OCI-LY7 (cell line): Measurements from ENCODE around the gene DIPK1C. TPM values are rescaled to one million over a fixed set of nuclear protein-coding genes. Genes with fewer than 3 reads are reported as not detected.

Source experiments
- BruUV-seq: library from RNA; stranded (reverse); fragments of 400-500 nt; replicated peaks from 2 replicates; lab custom pipeline; 2021; lab: Mats Ljungman, UMichigan
- CTCF ChIA-PET: fragments of 300-600 bp; sonication (Branson Sonifier 250); formaldehyde crosslinking; loops from one replicate; lab custom pipeline; 2022; ENCODE audit warnings: antibody characterized with exemption; ENCODE audit not compliant: unreplicated experiment; lab: Charles Lee
- POLR2A ChIA-PET: fragments of 300-600 bp; sonication (Branson Sonifier 250); formaldehyde crosslinking; loops from one replicate; lab custom pipeline; 2022; ENCODE audit warnings: antibody characterized with exemption; lab: Charles Lee
- DNase-seq: peaks from one replicate; pipeline ENCODE4 v3.0.0-alpha.2; 2015; ENCODE audit warnings: low spot score
- H2AFZ ChIP-seq: fragments of 200-600 bp; sonication (generic), shearing (Covaris generic); 2 replicates; pipeline ENCODE4 v1.6.1; 2014; ENCODE audit warnings: mild to moderate bottlenecking, antibody characterized with exemption, low read length, moderate library complexity
- H3K27ac ChIP-seq: fragments of 200-600 bp; sonication (generic); 2 replicates; pipeline ENCODE4 v1.5.1; 2014; ENCODE audit warnings: mixed run types, low read depth, mild to moderate bottlenecking, moderate library complexity, low read length, inconsistent platforms; ENCODE audit not compliant: poor library complexity, severe bottlenecking
- H3K36me3 ChIP-seq: fragments of 200-600 bp; sonication (generic); 2 replicates; pipeline ENCODE4 v1.6.1; 2014; ENCODE audit warnings: mild to moderate bottlenecking, antibody characterized with exemption, low read length, moderate library complexity, mixed read lengths; ENCODE audit not compliant: insufficient read depth
- H3K4me1 ChIP-seq: fragments of 200-600 bp; sonication (generic); 2 replicates; pipeline ENCODE4 v1.5.1; 2014; ENCODE audit warnings: mild to moderate bottlenecking, low read length; ENCODE audit not compliant: insufficient read depth, poor library complexity, severe bottlenecking
- H3K4me2 ChIP-seq: fragments of 200-600 bp; sonication (generic); 2 replicates; pipeline ENCODE4 v1.6.1; 2014; ENCODE audit warnings: mild to moderate bottlenecking, low read length
- H3K4me3 ChIP-seq: fragments of 200-600 bp; sonication (generic); 2 replicates; pipeline ENCODE4 v1.5.1; 2014; ENCODE audit warnings: mild to moderate bottlenecking, low read depth, low read length; ENCODE audit not compliant: poor library complexity, severe bottlenecking
- H3K79me2 ChIP-seq: fragments of 200-600 bp; sonication (generic); 2 replicates; pipeline ENCODE4 v1.6.1; 2016; ENCODE audit warnings: low read depth, mild to moderate bottlenecking, low read length, moderate library complexity, mixed read lengths; ENCODE audit not compliant: insufficient read depth
- H3K9me2 ChIP-seq: fragments of 200-600 bp; sonication (generic); 2 replicates; pipeline ENCODE4 v1.6.1; 2016; ENCODE audit warnings: mild to moderate bottlenecking, low read length, mixed read lengths; ENCODE audit not compliant: insufficient read depth
- H3K9me3 ChIP-seq: fragments of 200-600 bp; sonication (generic); 2 replicates; pipeline ENCODE4 v1.6.1; 2014; ENCODE audit warnings: mild to moderate bottlenecking, mixed run types, low read length, mixed read lengths
- H4K20me1 ChIP-seq: fragments of 200-600 bp; sonication (generic); 2 replicates; pipeline ENCODE4 v1.6.1; 2014; ENCODE audit warnings: mild to moderate bottlenecking, antibody characterized with exemption, low read length, moderate library complexity, mixed read lengths; ENCODE audit not compliant: insufficient read depth
- EZH2phosphoT487 ChIP-seq: fragments of 200-600 bp; sonication (generic); IDR thresholded peaks from 2 replicates; pipeline ENCODE4 v1.6.1; 2018; ENCODE audit warnings: low read depth, borderline replicate concordance, mild to moderate bottlenecking, mixed run types, antibody characterized with exemption, low read length, moderate library complexity, mixed read lengths
- intact Hi-C: fragments of 100-400 bp; cut with micrococcal nuclease; formaldehyde crosslinking; loops from one replicate; pipeline ENCODE4 v1.10.0; 2022; ENCODE audit not compliant: unreplicated experiment
- total RNA-seq, 2 experiments: library from RNA; depleted of rRNA in 1 of 2; stranded (reverse); fragments of >200 nt in 1 of 2; shearing (Covaris generic) in 1 of 2; gene quantifications; 2 replicates each; pipeline ENCODE4 v1.2.3, GENCODE V29; 2014 to 2022
- TF ChIP-seq, protein P1 (sequence below): fragments of 200-600 bp; sonication (generic); conservative IDR thresholded peaks from 2 replicates; pipeline ENCODE4 v1.5.1; 2014; ENCODE audit warnings: mild to moderate bottlenecking, antibody characterized with exemption, low read length, moderate library complexity, mixed read lengths

DIPK1C gene
- total RNA-seq, 2 experiments from 2014 or later = not detected

DNA sequence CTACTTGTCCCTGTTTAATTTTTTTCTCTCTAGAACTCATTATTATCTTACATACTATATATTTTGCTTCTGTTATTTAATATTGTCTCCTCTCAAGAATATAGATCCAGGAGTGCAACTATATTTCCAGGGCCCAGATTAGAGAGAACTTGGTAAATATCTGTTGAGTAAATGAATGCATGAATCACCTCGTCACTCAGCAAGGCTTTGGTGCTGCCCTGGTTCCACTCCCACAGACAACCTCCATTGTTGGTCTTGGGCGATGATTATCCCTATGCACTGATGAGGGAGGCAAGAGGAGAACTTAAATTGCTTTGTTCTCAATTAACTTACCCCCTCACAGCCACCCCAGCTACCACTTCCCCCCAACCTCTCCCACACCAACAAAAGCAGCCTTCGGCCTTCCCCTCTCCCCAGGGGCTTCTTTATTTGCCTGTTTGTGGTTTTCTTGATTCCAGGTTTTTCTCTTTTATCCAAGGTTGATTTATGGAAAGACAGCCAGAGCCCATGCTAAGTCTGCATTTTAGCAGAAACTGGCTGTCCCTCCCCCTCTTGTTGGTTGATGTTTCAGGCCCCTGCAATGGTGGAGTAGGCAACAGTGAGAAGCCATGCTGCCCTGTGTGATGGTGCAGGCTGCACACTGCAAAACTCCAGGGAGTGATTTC, 17.0 kb upstream of the DIPK1C start:
- Histone ChIP-seq H2AFZ (no peak overlapping the region), H4K20me1 (no peaks in the 10 kb centered on the region), H3K4me1 (no peaks in the 10 kb centered on the region), H3K4me3 (no peak overlapping the region), H3K9me2 (no peaks in the 10 kb centered on the region), H3K4me2 (no peak overlapping the region), H3K9me3 (no peaks in the 10 kb centered on the region), H3K79me2 (no peaks in the 10 kb centered on the region), H3K36me3 (no peaks in the 10 kb centered on the region), H3K27ac (no peak overlapping the region)
- POLR2A ChIA-PET = no interaction called here
- CTCF ChIA-PET = no interaction called here
- TF ChIP-seq, protein P1, sequence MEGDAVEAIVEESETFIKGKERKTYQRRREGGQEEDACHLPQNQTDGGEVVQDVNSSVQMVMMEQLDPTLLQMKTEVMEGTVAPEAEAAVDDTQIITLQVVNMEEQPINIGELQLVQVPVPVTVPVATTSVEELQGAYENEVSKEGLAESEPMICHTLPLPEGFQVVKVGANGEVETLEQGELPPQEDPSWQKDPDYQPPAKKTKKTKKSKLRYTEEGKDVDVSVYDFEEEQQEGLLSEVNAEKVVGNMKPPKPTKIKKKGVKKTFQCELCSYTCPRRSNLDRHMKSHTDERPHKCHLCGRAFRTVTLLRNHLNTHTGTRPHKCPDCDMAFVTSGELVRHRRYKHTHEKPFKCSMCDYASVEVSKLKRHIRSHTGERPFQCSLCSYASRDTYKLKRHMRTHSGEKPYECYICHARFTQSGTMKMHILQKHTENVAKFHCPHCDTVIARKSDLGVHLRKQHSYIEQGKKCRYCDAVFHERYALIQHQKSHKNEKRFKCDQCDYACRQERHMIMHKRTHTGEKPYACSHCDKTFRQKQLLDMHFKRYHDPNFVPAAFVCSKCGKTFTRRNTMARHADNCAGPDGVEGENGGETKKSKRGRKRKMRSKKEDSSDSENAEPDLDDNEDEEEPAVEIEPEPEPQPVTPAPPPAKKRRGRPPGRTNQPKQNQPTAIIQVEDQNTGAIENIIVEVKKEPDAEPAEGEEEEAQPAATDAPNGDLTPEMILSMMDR = no peak
- no peak for TF ChIP-seq EZH2phosphoT487
- no peak for DNase-seq
- no TSS peak for BruUV-seq
- intact Hi-C loops = no loop called here

DNA sequence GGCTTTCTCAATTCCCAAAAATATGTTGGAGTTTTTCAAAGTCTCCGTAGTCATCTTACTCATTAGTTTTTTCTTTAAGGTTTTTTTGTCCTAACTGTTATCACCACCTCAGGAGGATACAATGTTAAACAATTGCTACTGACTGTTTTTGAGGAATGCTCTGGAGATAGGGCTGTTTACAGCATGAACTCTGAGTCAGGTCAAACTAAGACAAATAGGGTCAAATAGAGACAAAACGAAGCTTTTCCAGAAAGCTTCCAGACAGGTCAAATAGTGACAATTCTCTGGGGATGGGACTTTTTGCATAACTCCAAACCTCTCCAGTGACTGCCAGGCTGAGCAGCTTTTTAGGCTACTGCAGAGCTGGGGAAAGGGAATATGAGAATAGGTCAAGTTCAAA, 15.2 kb upstream of the DIPK1C start:
- no peak overlapping the region for H3K4me3 ChIP-seq
- no peaks in the 10 kb centered on the region for H3K79me2 ChIP-seq
- CTCF ChIA-PET = no interaction called here
- no peaks in the 10 kb centered on the region for H3K36me3 ChIP-seq
- no peaks in the 10 kb centered on the region for H3K4me1 ChIP-seq
- no peak overlapping the region for H3K4me2 ChIP-seq
- TF ChIP-seq, protein P1 = no peak
- TF ChIP-seq EZH2phosphoT487 = no peak
- no peak for DNase-seq
- H3K9me2 ChIP-seq = no peaks in the 10 kb centered on the region
- H3K27ac ChIP-seq = no peak overlapping the region
- intact Hi-C loops = no loop called here
- no peaks in the 10 kb centered on the region for H3K9me3 ChIP-seq
- no TSS peak for BruUV-seq
- no peaks in the 10 kb centered on the region for H4K20me1 ChIP-seq
- no peak overlapping the region for H2AFZ ChIP-seq
- POLR2A ChIA-PET = no interaction called here

DNA sequence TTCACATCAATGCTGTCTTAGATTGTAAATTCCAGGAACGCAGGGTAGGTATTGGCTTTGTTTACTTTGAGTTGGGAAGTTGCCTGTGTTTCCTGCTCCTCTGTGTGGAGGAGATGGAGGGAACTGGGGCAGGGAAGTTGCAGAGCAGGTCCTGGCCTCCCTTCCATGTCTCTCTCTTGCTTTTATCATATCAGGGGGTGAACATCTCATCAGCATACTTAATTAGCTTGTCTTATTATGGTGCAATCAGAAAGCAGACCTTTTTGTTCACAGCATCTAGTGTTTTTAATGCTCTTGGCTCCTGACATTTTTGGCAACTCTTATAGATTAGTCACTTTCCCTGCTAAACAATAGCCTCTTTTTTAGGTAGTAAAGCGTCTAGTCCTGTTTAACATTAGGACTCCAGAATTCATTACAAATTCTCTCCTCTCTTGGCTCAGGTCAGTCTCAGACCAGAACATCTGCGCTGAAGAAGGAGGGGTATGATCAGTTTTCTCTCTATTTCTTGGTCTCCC, 11.5 kb upstream of the DIPK1C start:
- POLR2A ChIA-PET = no interaction called here
- Histone ChIP-seq H3K36me3 (no peaks in the 10 kb centered on the region), H3K4me1 (no peaks in the 10 kb centered on the region), H3K4me2 (no peak overlapping the region), H3K79me2 (no peaks in the 10 kb centered on the region), H3K4me3 (no peak overlapping the region), H3K9me2 (no peaks in the 10 kb centered on the region), H4K20me1 (no peaks in the 10 kb centered on the region), H2AFZ (no peak overlapping the region), H3K27ac (no peak overlapping the region), H3K9me3 (no peaks in the 10 kb centered on the region)
- no TSS peak for BruUV-seq
- CTCF ChIA-PET = no interaction called here
- intact Hi-C loops = no loop called here
- DNase-seq = no peak
- no peak for TF ChIP-seq EZH2phosphoT487
- TF ChIP-seq, protein P1 = no peak
